Astrocyte (in vitro differentiated cells and primary cell): ENCODE measurements around the gene ETV6. TPM values are rescaled to one million over a fixed set of nuclear protein-coding genes. Genes with fewer than 3 reads are reported as not detected.

ENCODE experiments used
- DNase-seq: peaks from one replicate; pipeline ENCODE4 v3.0.0-alpha.2; 2010; ENCODE audit warnings: low read depth
- FAIRE-seq: peaks from 2 replicates; lab custom pipeline; 2011; peaks lifted over from hg19 to GRCh38; lab: Jason Lieb, UNC
- H2AFZ ChIP-seq: 2 replicates; pipeline ENCODE4 v1.6.0; 2012; ENCODE audit warnings: low read depth, low read length, inconsistent platforms
- H3K27ac ChIP-seq: 2 replicates; pipeline ENCODE4 v1.5.1; 2011; ENCODE audit warnings: low read depth, low read length, inconsistent platforms
- H3K27me3 ChIP-seq: 2 replicates; pipeline ENCODE4 v1.6.0; 2011; ENCODE audit warnings: low read length, inconsistent platforms; ENCODE audit not compliant: insufficient read depth
- H3K36me3 ChIP-seq: 2 replicates; pipeline ENCODE4 v1.5.1; 2011; ENCODE audit warnings: low read length, inconsistent platforms; ENCODE audit not compliant: insufficient read depth
- H3K4me1 ChIP-seq: 2 replicates; pipeline ENCODE4 v1.5.1; 2011; ENCODE audit warnings: low read length, inconsistent platforms; ENCODE audit not compliant: insufficient read depth
- H3K4me2 ChIP-seq: 2 replicates; pipeline ENCODE4 v1.6.0; 2012; ENCODE audit warnings: low read length, inconsistent platforms
- H3K4me3 ChIP-seq: 2 replicates; pipeline ENCODE4 v1.5.1; 2011; ENCODE audit warnings: low read depth, mild to moderate bottlenecking, low read length, inconsistent platforms; ENCODE audit not compliant: insufficient read depth
- H3K79me2 ChIP-seq: 2 replicates; pipeline ENCODE4 v1.6.0; 2012; ENCODE audit warnings: mild to moderate bottlenecking, low read length, inconsistent platforms; ENCODE audit not compliant: insufficient read depth
- H3K9ac ChIP-seq: 2 replicates; pipeline ENCODE4 v1.6.0; 2012; ENCODE audit warnings: mild to moderate bottlenecking, low read length, inconsistent platforms
- H3K9me3 ChIP-seq: 2 replicates; pipeline ENCODE4 v1.5.1; 2012; ENCODE audit warnings: low read depth, mild to moderate bottlenecking, low read length, inconsistent platforms; ENCODE audit not compliant: insufficient read depth
- H4K20me1 ChIP-seq: 2 replicates; pipeline ENCODE4 v1.6.0; 2012; ENCODE audit warnings: low read length, inconsistent platforms; ENCODE audit not compliant: insufficient read depth
- H3K27ac Mint-ChIP-seq: one replicate; pipeline ENCODE4 v1.8.0; 2021; ENCODE audit warnings: mild to moderate bottlenecking, mixed read lengths; ENCODE audit not compliant: unreplicated experiment
- H3K27me3 Mint-ChIP-seq: one replicate; pipeline ENCODE4 v1.8.0; 2021; ENCODE audit warnings: low read depth, mixed read lengths; ENCODE audit not compliant: unreplicated experiment
- H3K36me3 Mint-ChIP-seq: one replicate; pipeline ENCODE4 v1.8.0; 2021; ENCODE audit warnings: low read depth, mixed read lengths; ENCODE audit not compliant: unreplicated experiment
- H3K4me1 Mint-ChIP-seq: one replicate; pipeline ENCODE4 v1.8.0; 2021; ENCODE audit warnings: low read depth, mixed read lengths; ENCODE audit not compliant: unreplicated experiment
- H3K4me3 Mint-ChIP-seq: one replicate; pipeline ENCODE4 v1.8.0; 2021; ENCODE audit warnings: mild to moderate bottlenecking, moderate library complexity, mixed read lengths; ENCODE audit not compliant: unreplicated experiment
- H3K9me3 Mint-ChIP-seq: one replicate; pipeline ENCODE4 v1.8.0; 2021; ENCODE audit warnings: mild to moderate bottlenecking, mixed read lengths; ENCODE audit not compliant: unreplicated experiment
- CTCF ChIP-seq: IDR thresholded peaks from 2 replicates; pipeline ENCODE4 v1.5.1; 2011; ENCODE audit warnings: low read depth, mild to moderate bottlenecking, inconsistent platforms, low read length, moderate library complexity; ENCODE audit not compliant: insufficient read depth
- EZH2 ChIP-seq: IDR thresholded peaks from 2 replicates; pipeline ENCODE4 v1.6.1; 2012; ENCODE audit warnings: mild to moderate bottlenecking, low read length, inconsistent platforms; ENCODE audit not compliant: insufficient read depth
- total RNA-seq: library from RNA; stranded (reverse); gene quantifications from 2 replicates; pipeline ENCODE4 v1.2.1, GENCODE V29; 2021

ETV6 gene
- total RNA-seq, 1 donor from 2014 or later = 41.2 TPM

- H3K4me3 Mint-ChIP-seq = no peak overlapping the region
- H3K9ac ChIP-seq = peak overlapping the region; percentile 6
- H3K36me3 ChIP-seq = peaks cover 20% of the 10 kb centered on the region
- no peak for TF ChIP-seq CTCF
- TF ChIP-seq EZH2 = no peak
- no peak overlapping the region for H2AFZ ChIP-seq
- H3K27ac Mint-ChIP-seq = peak overlapping the region; percentile 85
- no peak overlapping the region for H3K27ac ChIP-seq
- no peak overlapping the region for H3K4me2 ChIP-seq
- H3K4me3 ChIP-seq = no peak overlapping the region
- FAIRE-seq (no peak), DNase-seq (peak; percentile 42)
- H3K4me1 ChIP-seq = no peaks in the 10 kb centered on the region
- H3K9me3 ChIP-seq = no peaks in the 10 kb centered on the region
- H3K36me3 Mint-ChIP-seq = peaks cover 50% of the 10 kb centered on the region
- H3K9me3 Mint-ChIP-seq = peaks cover 12% of the 10 kb centered on the region
- H4K20me1 ChIP-seq = peaks cover 6% of the 10 kb centered on the region
- H3K4me1 Mint-ChIP-seq = peaks cover 9% of the 10 kb centered on the region
- H3K27me3 Mint-ChIP-seq = no peaks in the 10 kb centered on the region
- no peaks in the 10 kb centered on the region for H3K27me3 ChIP-seq
- no peaks in the 10 kb centered on the region for H3K79me2 ChIP-seq
Measured at GRCh38 chr12:11863478-11863906, 214.0 kb downstream of the ETV6 start.

- H3K4me3 ChIP-seq = no peak overlapping the region
- H3K4me2 ChIP-seq = no peak overlapping the region
- H3K36me3 ChIP-seq = peaks cover 17% of the 10 kb centered on the region
- no peak for DNase-seq
- no peaks in the 10 kb centered on the region for H3K9me3 ChIP-seq
- no peak for FAIRE-seq
- Mint-ChIP-seq H3K27ac (peak overlapping the region; percentile 85), H3K9me3 (peaks cover 12% of the 10 kb centered on the region), H3K4me3 (no peak overlapping the region), H3K4me1 (peaks cover 9% of the 10 kb centered on the region), H3K36me3 (peaks cover 47% of the 10 kb centered on the region), H3K27me3 (no peaks in the 10 kb centered on the region)
- no peaks in the 10 kb centered on the region for H3K4me1 ChIP-seq
- H4K20me1 ChIP-seq = peaks cover 6% of the 10 kb centered on the region
- TF ChIP-seq CTCF (no peak), EZH2 (no peak)
- no peak overlapping the region for H2AFZ ChIP-seq
- H3K9ac ChIP-seq = no peak overlapping the region
- H3K27me3 ChIP-seq = no peaks in the 10 kb centered on the region
- H3K27ac ChIP-seq = no peak overlapping the region
- no peaks in the 10 kb centered on the region for H3K79me2 ChIP-seq
Measured at GRCh38 chr12:11863988-11864387, 214.5 kb downstream of the ETV6 start.

GRCh38 chr12:11865824-11866223 lies 216.3 kb downstream of the ETV6 start:
- DNase-seq = no peak
- Mint-ChIP-seq H3K4me3 (no peak overlapping the region), H3K27me3 (no peaks in the 10 kb centered on the region), H3K36me3 (peaks cover 43% of the 10 kb centered on the region), H3K27ac (no peak overlapping the region), H3K4me1 (peaks cover 9% of the 10 kb centered on the region), H3K9me3 (peaks cover 12% of the 10 kb centered on the region)
- H4K20me1 ChIP-seq = peaks cover 5% of the 10 kb centered on the region
- no peak overlapping the region for H3K4me3 ChIP-seq
- no peak for TF ChIP-seq CTCF
- no peak for TF ChIP-seq EZH2
- no peak overlapping the region for H3K4me2 ChIP-seq
- no peaks in the 10 kb centered on the region for H3K79me2 ChIP-seq
- H3K4me1 ChIP-seq = no peaks in the 10 kb centered on the region
- H3K9me3 ChIP-seq = no peaks in the 10 kb centered on the region
- peaks cover 22% of the 10 kb centered on the region for H3K36me3 ChIP-seq
- FAIRE-seq = no peak
- no peaks in the 10 kb centered on the region for H3K27me3 ChIP-seq
- no peak overlapping the region for H2AFZ ChIP-seq
- no peak overlapping the region for H3K27ac ChIP-seq
- no peak overlapping the region for H3K9ac ChIP-seq
